HEK293 (cell line): Measurements from ENCODE around the gene DBN1.

Experiments used
- TCF7L2 ChIP-seq: IDR thresholded peaks from 2 replicates; pipeline ENCODE4 v1.6.1; 2011; ENCODE audit warnings: low read depth, mild to moderate bottlenecking, inconsistent platforms, low read length, moderate library complexity, borderline replicate concordance
- TRIM28 ChIP-seq: IDR thresholded peaks from 2 replicates; pipeline ENCODE4 v1.6.1; 2011; ENCODE audit warnings: low read length, control low read depth, borderline replicate concordance
- YY2 ChIP-seq: fragments of 450-650 bp; formaldehyde crosslinking; IDR thresholded peaks from 2 replicates; pipeline ENCODE4 v1.5.1; 2016; ENCODE audit warnings: missing biosample characterization, missing genetic modification characterization
- ZBTB48 ChIP-seq: fragments of 450-650 bp; formaldehyde crosslinking; IDR thresholded peaks from 2 replicates; pipeline ENCODE4 v1.5.1; 2016; ENCODE audit warnings: missing biosample characterization, missing genetic modification characterization
- ZNF174 ChIP-seq: fragments of 450-650 bp; formaldehyde crosslinking; IDR thresholded peaks from 2 replicates; pipeline ENCODE4 v1.5.0; 2017; ENCODE audit warnings: missing biosample characterization, mild to moderate bottlenecking, missing genetic modification characterization
- ZNF274 ChIP-seq, 2 experiments: fragments of 200-500 bp in 1 of 2; fragments of 450-650 bp in 1 of 2; sonication (Bioruptor generic) in 1 of 2; formaldehyde crosslinking in 1 of 2; IDR thresholded peaks; 2 replicates each; pipeline versions ENCODE4 v1.5.1 to v1.6.1; 2014 to 2016; ENCODE audit warnings: borderline replicate concordance in 1 of 2, inconsistent platforms in 1 of 2, low read length in 1 of 2, missing biosample characterization in 1 of 2, missing genetic modification characterization in 1 of 2
- ZNF610 ChIP-seq: fragments of 450-650 bp; formaldehyde crosslinking; IDR thresholded peaks from 2 replicates; pipeline ENCODE4 v1.5.1; 2016; ENCODE audit warnings: missing biosample characterization, missing genetic modification characterization, borderline replicate concordance
- ZNF624 ChIP-seq: fragments of 450-650 bp; formaldehyde crosslinking; IDR thresholded peaks from 2 replicates; pipeline ENCODE4 v1.5.1; 2017; ENCODE audit warnings: missing biosample characterization, missing genetic modification characterization
- ZNF707 ChIP-seq: fragments of 450-650 bp; formaldehyde crosslinking; IDR thresholded peaks from 2 replicates; pipeline ENCODE4 v1.5.1; 2016; ENCODE audit warnings: missing biosample characterization, missing genetic modification characterization
- ZSCAN23 ChIP-seq: fragments of 450-650 bp; formaldehyde crosslinking; IDR thresholded peaks from 2 replicates; pipeline ENCODE4 v1.5.1; 2016; ENCODE audit warnings: missing biosample characterization, missing genetic modification characterization
- TF ChIP-seq, protein P1 (sequence below): fragments of 450-650 bp; formaldehyde crosslinking; IDR thresholded peaks from 2 replicates; pipeline ENCODE4 v1.5.1; 2016; ENCODE audit warnings: missing biosample characterization, missing genetic modification characterization
- TF ChIP-seq, protein P2 (sequence below): fragments of 450-650 bp; formaldehyde crosslinking; IDR thresholded peaks from 2 replicates; pipeline ENCODE4 v1.5.1; 2017; ENCODE audit warnings: missing biosample characterization, missing genetic modification characterization

- TF ChIP-seq, protein P1, sequence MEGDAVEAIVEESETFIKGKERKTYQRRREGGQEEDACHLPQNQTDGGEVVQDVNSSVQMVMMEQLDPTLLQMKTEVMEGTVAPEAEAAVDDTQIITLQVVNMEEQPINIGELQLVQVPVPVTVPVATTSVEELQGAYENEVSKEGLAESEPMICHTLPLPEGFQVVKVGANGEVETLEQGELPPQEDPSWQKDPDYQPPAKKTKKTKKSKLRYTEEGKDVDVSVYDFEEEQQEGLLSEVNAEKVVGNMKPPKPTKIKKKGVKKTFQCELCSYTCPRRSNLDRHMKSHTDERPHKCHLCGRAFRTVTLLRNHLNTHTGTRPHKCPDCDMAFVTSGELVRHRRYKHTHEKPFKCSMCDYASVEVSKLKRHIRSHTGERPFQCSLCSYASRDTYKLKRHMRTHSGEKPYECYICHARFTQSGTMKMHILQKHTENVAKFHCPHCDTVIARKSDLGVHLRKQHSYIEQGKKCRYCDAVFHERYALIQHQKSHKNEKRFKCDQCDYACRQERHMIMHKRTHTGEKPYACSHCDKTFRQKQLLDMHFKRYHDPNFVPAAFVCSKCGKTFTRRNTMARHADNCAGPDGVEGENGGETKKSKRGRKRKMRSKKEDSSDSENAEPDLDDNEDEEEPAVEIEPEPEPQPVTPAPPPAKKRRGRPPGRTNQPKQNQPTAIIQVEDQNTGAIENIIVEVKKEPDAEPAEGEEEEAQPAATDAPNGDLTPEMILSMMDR (tag by site-specific recombination), result no peak
- no peak for TF ChIP-seq ZSCAN23 (tag by site-specific recombination)
- no peak for TF ChIP-seq ZNF610 (tag by site-specific recombination)
- TF ChIP-seq ZNF624, result no peak
- TF ChIP-seq, protein P2, sequence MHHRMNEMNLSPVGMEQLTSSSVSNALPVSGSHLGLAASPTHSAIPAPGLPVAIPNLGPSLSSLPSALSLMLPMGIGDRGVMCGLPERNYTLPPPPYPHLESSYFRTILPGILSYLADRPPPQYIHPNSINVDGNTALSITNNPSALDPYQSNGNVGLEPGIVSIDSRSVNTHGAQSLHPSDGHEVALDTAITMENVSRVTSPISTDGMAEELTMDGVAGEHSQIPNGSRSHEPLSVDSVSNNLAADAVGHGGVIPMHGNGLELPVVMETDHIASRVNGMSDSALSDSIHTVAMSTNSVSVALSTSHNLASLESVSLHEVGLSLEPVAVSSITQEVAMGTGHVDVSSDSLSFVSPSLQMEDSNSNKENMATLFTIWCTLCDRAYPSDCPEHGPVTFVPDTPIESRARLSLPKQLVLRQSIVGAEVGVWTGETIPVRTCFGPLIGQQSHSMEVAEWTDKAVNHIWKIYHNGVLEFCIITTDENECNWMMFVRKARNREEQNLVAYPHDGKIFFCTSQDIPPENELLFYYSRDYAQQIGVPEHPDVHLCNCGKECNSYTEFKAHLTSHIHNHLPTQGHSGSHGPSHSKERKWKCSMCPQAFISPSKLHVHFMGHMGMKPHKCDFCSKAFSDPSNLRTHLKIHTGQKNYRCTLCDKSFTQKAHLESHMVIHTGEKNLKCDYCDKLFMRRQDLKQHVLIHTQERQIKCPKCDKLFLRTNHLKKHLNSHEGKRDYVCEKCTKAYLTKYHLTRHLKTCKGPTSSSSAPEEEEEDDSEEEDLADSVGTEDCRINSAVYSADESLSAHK (tag by site-specific recombination), result no peak
- no peak for TF ChIP-seq ZNF707 (tag by site-specific recombination)
- TF ChIP-seq ZBTB48 (tag by site-specific recombination), result no peak
- no peak for TF ChIP-seq ZNF274 (IDR thresholded peaks at IDR 0.05; ENCODE audit: low read length)
- no peak for TF ChIP-seq ZNF274 (tag by site-specific recombination; IDR thresholded peaks at IDR 0.05; ENCODE audit: borderline replicate concordance)
- no peak for TF ChIP-seq ZNF174 (tag by site-specific recombination)
- no peak for TF ChIP-seq YY2 (tag by site-specific recombination)
- TF ChIP-seq TRIM28, result no peak
- no peak for TF ChIP-seq TCF7L2
Measured at GRCh38 chr5:177427211-177427822, 46.1 kb downstream of the DBN1 start.
